NCI-H446 (cell line): ENCODE measurements around the gene RNASEH1.
"Not testable (repeated sequence)": the region's sequence is repeated elsewhere in the genome, so short reads cannot be mapped to it uniquely, and the experiment has no call there.

Experiments used
- DNase-seq, 2 experiments: peaks; one replicate each; lab custom pipeline; 2025; lab: John Stamatoyannopoulos, UW

RNASEH1 gene

DNA sequence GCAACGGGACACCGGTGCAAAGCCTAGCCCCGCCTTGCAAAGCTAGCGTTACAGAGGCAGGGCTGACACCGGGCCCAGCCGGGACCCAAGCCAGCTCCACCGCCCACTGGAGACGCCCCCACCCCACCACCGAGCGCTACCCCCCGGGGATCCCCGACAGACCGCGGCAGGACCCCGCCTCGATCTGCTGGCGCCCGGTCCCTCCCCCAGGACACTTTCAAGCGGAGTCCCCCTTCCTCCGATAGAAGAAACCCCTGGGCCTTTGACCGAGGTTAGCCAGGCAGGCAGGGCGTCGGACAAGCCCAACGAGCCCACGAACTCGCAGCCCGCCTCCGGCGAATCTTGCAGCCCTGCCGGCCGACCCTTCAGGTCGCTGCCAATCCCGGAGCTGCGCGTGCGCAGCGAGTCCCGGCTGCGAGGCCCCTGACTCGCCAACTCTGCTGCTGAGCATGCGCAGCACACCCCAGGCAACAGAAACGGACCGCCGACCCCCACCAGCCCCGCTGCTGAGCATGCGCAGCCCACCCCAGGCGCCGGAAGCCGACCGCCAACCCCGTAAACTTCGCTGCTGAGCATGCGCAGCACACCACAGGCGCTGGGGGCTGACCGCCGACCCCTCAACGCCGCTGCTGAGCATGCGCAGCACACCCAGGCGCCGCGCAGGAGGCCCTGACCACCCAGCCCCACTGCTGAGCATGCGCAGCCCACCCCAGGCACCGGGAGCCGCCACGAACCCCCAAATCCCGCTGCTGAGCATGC, 39.5 kb downstream of the RNASEH1 start:
- DNase-seq: peak; percentile 98 to 99

DNA sequence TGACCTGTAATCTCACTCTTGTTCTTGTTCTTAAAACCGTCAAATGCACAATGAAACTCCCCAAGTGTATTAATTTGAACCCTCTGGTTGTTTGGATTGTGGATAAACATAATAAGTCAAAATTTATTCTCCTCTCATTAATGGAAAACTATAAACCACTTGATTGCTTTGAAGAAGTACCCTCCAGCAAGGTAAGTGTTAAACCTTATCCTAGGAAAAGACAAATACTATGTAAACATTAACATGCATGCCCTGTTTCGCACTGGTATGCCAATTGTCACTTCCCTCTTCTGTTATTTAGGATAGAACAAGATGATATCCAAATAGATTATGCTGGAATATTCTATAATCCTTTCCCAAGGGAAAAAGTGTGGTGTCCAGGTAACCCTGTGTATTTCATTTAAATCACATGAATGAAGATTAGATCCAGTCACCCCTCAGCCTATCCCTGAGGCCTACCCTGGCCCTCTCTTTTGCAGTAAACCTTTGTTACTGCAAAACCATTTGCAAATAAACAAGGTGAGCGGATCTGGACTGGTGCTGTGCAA, 40.1 kb downstream of the RNASEH1 start:
- no peak for DNase-seq

GRCh38 chr2:3516831-3517230, 41.3 kb downstream of the RNASEH1 start:
- no peak for DNase-seq

DNA sequence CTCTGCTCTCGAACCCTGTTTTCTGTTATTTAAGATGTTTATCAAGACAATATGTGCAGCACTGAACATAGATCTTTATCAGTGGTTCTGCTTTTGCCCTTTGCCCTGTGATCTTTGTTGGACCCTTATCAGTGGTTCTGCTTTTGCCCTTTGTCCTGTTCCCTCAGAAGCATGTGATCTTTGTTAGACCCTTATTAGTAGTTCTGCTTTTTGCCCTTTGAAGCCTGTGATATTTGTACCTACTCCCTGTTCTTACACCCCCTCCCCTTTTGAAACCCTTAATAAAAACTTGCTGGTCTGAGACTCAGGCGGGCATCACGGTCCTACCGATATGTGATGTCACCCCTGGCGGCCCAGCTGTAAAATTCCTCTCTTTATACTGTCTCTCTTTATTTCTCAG, 42.7 kb downstream of the RNASEH1 start:
- DNase-seq: not testable (repeated sequence)

GRCh38 chr2:3513026-3513810, 44.9 kb downstream of the RNASEH1 start:
- no peak for DNase-seq

DNA sequence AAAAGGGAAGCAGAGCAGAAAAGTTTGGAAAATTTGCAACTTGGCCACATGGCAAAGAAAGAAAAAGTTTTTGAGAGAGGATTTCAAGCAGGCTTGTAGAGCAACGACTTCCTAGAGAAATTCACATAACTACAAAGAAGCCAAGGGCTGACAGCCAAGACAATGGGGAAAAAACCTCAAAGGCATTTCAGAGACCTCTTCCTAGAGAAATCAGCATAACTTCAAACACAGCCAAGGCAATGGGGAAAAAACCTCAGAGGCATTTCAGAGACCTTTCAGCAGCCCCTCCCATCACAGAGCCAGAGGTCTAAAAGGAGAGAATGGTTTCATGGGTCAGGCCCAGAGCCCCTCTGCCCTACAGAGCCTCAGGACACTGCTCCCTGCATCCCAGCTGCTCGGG, 46.0 kb downstream of the RNASEH1 start:
- DNase-seq: no peak

DNA sequence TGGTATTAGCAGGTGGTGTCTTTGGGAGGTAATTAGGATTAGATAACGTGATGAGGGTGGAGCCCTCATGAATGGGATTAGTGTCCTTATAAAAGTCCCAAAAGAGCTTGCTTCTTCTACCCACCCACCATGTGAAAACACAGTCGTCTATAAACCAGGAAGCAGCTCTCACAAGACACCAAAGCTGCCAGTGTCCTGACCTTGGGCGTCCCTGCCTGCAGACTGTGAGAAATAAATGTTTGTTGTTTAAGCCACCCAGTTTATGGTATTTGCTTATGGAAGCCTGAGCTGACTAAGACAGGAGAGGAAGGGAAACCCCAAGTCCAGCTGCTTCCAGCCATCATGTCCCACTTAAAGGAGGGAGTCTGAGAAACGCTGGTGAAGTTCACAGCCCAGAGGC, 52.4 kb downstream of the RNASEH1 start:
- no peak for DNase-seq

DNA sequence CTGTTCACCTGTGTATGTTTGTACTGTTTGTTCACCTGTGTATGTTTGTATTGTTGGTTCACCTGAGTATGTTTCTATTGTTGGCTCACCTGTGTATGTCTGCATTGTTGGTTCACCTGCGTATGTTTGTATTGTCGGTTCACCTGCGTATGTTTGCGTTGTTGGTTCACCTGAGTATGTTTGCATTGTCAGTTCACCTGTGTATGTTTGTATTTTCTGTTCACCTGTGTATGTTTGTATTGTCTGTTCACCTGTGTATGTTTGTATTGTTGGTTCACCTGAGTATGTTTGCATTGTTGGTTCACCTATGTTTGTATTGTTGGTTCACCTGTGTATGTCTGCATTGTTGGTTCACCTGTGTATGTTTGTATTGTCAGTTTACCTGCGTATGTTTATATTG, 53.4 kb downstream of the RNASEH1 start:
- DNase-seq: no peak

- DNase-seq: no peak
Observed at GRCh38 chr2:3503483-3503882, 54.6 kb downstream of the RNASEH1 start.

DNA sequence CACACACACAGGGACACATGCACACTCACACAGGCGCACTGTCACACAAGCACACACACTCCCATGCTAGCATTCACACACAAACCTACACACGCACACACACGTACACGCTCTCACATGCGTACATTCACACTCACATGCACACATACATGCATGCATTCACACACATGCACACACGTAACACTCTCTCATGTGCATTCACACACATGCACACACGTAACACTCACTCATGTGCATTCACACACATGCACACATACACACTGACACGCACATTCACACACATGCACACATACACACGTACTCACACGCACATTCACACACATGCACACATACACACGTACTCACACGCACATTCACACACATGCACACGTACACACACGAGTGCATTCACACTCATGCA, 55.1 kb downstream of the RNASEH1 start:
- DNase-seq: no peak

DNA sequence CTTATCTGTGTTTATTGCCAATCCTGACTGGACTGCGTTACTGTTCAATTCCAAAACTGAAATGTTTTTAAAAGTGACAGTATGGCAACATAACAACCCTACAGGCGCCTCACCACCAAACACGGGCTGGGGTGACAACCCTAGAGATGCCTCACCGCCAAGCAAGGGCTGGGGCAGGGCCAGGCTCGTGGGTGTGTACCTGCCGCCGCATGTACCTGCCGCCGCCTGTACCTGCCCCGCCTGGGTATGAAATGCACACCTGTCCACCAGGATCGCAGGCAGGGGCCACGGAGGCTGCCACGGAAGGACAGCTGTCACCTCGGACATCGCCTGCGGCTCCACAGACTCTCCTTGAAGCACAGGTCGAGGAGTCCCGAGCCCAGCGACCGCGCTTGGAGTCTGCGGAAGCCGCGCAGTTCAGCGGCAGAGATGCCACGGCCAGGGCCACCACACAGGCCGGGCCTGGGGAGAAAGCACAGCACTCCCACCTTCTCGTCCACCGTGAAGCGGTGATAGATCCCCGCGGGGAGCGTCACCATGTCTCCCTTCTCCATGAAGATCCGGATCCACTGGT, 57.7 kb downstream of the RNASEH1 start:
- DNase-seq: no peak

- DNase-seq: no peak
Observed at GRCh38 chr2:3498783-3499394, 59.2 kb downstream of the RNASEH1 start.

DNA sequence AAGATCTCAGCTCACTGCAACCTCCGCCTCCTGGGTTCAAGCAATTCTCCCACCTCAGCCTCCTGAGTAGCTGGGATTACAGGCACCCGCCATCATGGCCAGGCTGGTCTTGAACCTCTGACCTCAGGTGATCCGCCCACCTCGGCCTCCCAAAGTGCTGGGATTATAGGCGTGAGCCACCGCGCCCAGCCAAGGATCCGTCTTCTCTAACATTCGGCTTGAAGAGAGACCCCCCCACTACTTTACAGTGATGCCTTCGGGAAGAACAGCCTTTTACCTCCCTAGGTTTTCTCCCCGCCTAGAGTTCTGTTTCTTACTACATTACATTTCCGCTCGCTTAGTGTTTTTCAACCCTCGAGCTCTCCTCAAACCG, 61.4 kb downstream of the RNASEH1 start:
- DNase-seq: not testable (repeated sequence)
